PC-9 (cell line): ENCODE results near the gene CDC73.

Experiments
- EZH2 ChIP-seq: fragments of 200-600 bp; sonication (generic); IDR thresholded peaks from 2 replicates; pipeline ENCODE4 v1.8.0; 2017; ENCODE audit warnings: antibody characterized with exemption, low read depth
- TF ChIP-seq, protein P1 (sequence below): fragments of 200-600 bp; sonication (generic); conservative IDR thresholded peaks from 2 replicates; pipeline ENCODE4 v1.6.1; 2017; ENCODE audit warnings: mixed run types, antibody characterized with exemption, mild to moderate bottlenecking, moderate library complexity

DNA sequence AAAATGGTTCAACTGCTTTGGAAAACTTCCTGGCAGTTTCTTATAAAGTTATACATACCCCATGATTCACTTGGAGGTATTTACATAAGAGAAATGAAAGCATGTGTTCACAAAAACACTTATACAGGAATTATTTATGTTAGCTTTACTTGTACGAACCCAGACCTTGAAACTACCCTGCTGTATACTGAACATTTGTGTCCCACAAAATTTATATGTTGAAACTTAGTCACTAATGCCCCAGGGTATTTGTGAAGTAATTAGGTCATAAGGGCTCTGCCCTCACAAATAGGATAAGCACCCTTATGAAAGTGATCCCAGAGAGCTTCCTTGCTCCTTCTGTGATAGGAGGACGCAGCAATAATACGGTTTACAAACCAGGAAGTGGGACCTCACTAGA is 107.3 kb downstream of the CDC73 start:
- TF ChIP-seq, protein P1, sequence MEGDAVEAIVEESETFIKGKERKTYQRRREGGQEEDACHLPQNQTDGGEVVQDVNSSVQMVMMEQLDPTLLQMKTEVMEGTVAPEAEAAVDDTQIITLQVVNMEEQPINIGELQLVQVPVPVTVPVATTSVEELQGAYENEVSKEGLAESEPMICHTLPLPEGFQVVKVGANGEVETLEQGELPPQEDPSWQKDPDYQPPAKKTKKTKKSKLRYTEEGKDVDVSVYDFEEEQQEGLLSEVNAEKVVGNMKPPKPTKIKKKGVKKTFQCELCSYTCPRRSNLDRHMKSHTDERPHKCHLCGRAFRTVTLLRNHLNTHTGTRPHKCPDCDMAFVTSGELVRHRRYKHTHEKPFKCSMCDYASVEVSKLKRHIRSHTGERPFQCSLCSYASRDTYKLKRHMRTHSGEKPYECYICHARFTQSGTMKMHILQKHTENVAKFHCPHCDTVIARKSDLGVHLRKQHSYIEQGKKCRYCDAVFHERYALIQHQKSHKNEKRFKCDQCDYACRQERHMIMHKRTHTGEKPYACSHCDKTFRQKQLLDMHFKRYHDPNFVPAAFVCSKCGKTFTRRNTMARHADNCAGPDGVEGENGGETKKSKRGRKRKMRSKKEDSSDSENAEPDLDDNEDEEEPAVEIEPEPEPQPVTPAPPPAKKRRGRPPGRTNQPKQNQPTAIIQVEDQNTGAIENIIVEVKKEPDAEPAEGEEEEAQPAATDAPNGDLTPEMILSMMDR: no peak
- TF ChIP-seq EZH2: no peak
